GM12891 (cell line): Measurements from ENCODE around the gene ATP2C1.

Experiments
- POLR2A ChIP-seq: IDR thresholded peaks from 2 replicates; pipeline ENCODE4 v1.6.1; 2011; ENCODE audit warnings: low read depth, low read length, control low read depth
- POLR2AphosphoS5 ChIP-seq: IDR thresholded peaks from 2 replicates; pipeline ENCODE4 v1.6.1; 2011; ENCODE audit warnings: low read depth, low read length, control low read depth
- TAF1 ChIP-seq: IDR thresholded peaks from 2 replicates; pipeline ENCODE4 v1.6.1; 2011; ENCODE audit warnings: low read depth, low read length, control low read depth

GRCh38 chr3:130925628-130926027 lies 31.7 kb downstream of the ATP2C1 start:
- TF ChIP-seq TAF1 = no peak
- no peak for TF ChIP-seq POLR2AphosphoS5
- TF ChIP-seq POLR2A = no peak
